Central memory CD8-positive, alpha-beta T cell (primary cell): Measurements from ENCODE around the gene TMEM219.
"Not testable (repeated sequence)": the region's sequence is repeated elsewhere in the genome, so short reads cannot be mapped to it uniquely, and the experiment has no call there.

ENCODE experiments used
- ATAC-seq: fragments of 150-1000 bp; cut with Tn5 transposase; replicated peaks from 2 replicates; pipeline ENCODE4 v1.10.0; 2022; ENCODE audit warnings: mild to moderate bottlenecking, moderate FRiP score, moderate number of reproducible peaks; ENCODE audit not compliant: poor library complexity, severe bottlenecking; ENCODE audit errors: extremely low read depth
- DNase-seq, 2 donors: peaks; one replicate each; pipeline ENCODE4 v3.0.0; 2021; ENCODE audit warnings: low spot score in 2 of 2
- H3K27ac Mint-ChIP-seq: one replicate; pipeline ENCODE4 v1.8.0; 2022; ENCODE audit warnings: low read depth, mild to moderate bottlenecking, moderate library complexity, mixed read lengths
- H3K27me3 Mint-ChIP-seq: one replicate; pipeline ENCODE4 v1.8.0; 2022; ENCODE audit warnings: mixed read lengths
- H3K36me3 Mint-ChIP-seq: one replicate; pipeline ENCODE4 v1.8.0; 2022; ENCODE audit warnings: mild to moderate bottlenecking, moderate library complexity, mixed read lengths; ENCODE audit not compliant: insufficient read depth
- H3K4me1 Mint-ChIP-seq: one replicate; pipeline ENCODE4 v1.8.0; 2022; ENCODE audit warnings: mixed read lengths
- H3K4me3 Mint-ChIP-seq: one replicate; pipeline ENCODE4 v1.8.0; 2022; ENCODE audit warnings: mild to moderate bottlenecking, moderate library complexity, mixed read lengths
- H3K9me3 Mint-ChIP-seq: one replicate; pipeline ENCODE4 v1.8.0; 2022; ENCODE audit warnings: mixed read lengths

The TMEM219 gene

DNA sequence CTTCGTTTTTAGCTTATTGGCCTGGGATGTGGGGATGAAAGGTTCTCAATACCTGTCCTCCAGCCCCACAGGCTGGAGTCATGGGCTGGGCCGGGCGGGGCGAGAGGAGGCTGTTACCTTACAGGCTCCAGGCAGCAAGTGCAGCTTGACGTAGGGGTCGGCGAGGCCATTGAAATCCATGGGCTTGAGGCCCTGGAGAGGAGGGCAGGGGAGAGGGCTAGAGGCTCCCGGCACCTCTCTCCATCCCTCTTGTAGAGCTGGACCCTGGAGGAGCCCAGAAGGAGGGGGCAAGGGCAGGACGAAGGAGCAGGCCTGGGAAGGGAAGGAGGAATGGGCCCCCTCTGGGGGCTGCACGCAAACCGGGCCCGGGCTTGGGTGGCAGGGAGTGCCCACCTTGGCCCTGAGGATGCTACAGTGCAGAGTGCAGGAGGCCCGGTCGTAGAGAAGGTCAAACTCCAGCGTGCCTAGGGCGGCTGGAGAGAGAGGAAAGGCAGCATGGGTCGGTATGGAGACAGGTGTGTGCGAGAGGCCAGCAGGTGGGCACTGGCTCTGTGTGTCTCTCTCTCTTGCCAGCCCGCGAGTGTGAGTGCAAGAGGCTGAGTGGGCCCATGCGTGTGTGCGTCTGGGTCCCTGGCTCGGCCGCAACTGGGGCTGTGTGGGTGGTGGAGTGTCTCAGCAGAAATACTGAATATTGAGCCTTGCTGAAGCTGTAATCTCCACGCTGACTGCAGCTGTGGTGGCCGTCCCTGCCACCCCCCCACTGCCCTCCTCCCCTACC, 47.4 kb downstream of the TMEM219 start:
- H3K9me3 Mint-ChIP-seq: no peaks in the 10 kb centered on the region
- no peak overlapping the region for H3K27ac Mint-ChIP-seq
- H3K27me3 Mint-ChIP-seq: peaks cover 42% of the 10 kb centered on the region
- H3K4me3 Mint-ChIP-seq: peak overlapping the region; percentile 25
- peaks cover 4% of the 10 kb centered on the region for H3K36me3 Mint-ChIP-seq
- DNase-seq (no peak), ATAC-seq (no peak)
- H3K4me1 Mint-ChIP-seq: peaks cover 14% of the 10 kb centered on the region

DNA sequence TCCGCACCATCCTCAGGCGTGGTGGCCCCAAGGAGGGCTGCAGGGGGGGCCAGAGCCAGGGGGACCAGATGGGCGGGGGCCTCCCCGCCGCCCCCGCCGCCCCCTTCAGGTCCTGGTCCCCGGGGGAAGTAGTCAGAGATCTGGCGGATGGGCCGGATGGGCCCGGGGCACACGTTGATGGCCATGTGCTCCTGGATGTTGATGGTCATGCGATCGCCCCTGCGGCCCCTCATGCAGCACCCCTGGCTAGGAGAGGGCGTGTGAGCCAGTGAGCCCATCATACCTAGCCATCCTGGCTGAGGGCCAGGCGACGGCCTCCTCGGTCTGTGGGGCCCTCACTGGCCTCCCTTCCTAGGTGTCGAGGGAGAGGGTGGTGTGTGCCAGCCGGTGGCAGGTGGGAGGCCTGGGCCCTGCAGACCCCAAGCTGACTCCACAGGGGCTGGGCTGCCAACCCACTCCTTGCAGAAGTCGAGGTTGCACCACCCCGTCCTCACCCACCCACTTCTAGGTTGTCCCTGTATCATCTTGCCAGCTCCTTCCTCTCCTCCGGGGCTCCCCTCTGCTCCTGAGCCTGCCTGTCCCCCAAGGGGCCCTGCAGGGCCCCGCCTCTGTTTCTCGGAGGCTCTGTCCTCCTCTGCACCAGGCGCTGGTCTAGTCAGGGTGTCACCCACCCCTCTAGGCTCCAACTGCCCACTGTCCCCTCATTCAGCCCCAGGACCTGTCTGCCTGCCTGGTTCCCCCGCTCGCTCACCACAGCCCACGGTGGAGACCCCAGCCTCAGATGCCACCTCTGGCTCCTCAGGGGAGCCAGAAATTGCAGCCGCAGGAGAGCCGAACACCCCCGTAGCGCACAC, 48.3 kb downstream of the TMEM219 start:
- ATAC-seq (no peak), DNase-seq (no peak)
- H3K27me3 Mint-ChIP-seq: peaks cover 42% of the 10 kb centered on the region
- H3K27ac Mint-ChIP-seq: no peak overlapping the region
- H3K4me1 Mint-ChIP-seq: peaks cover 14% of the 10 kb centered on the region
- peaks cover 4% of the 10 kb centered on the region for H3K36me3 Mint-ChIP-seq
- no peaks in the 10 kb centered on the region for H3K9me3 Mint-ChIP-seq
- peak overlapping the region; percentile 54 for H3K4me3 Mint-ChIP-seq

DNA sequence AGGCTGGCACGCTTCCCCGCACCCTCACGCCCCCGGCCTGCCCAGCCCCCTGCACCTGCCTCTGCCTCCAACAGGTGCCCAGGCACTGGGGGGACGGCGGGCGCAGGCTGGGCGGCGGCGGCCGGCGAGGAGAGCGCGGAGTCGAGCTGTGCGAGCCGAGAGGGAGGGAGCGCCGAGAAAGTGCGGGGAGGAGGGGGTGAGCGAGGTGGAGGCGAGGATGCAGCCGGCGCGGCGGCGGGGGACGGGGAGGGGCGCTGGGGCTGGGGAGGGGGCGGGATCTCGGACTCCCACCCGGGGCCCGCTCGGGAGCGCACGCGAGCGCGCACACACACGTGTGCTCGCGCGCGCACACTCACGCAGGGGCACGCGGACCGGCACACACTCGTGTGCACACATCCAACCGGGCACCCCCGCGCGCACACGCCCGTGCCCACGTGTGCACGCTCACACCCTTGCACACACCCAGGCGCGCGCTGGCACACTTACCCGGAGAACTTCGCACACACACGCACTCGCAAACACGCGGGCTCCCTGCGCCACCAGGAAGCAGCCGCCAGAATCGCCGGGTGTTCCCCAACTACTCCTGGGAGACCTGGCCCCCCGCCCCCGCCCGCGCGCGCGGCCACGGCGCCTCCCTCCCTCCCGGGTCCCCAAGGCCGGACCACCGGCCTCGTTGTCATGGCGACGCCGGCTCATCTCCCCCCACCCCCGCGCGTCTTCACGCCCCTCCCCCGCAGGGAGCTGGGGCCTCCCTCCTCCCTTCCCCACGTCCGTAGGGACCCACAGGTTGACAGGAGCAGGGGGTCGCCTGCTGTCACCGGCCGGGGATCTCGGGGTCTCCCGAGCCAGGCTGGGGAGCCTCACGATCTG, 49.2 kb downstream of the TMEM219 start, which contains the start of gene DOC2A:
TSS of gene DOC2A (minus strand) at position 184 of the 870 bp plus-strand sequence. CDS start 805 bp downstream, outside the sequence.
- Mint-ChIP-seq H3K36me3 (peaks cover 4% of the 10 kb centered on the region), H3K27me3 (peaks cover 42% of the 10 kb centered on the region), H3K9me3 (no peaks in the 10 kb centered on the region), H3K4me3 (peak within 1 kb of the TSS; percentile 78), H3K4me1 (peaks cover 14% of the 10 kb centered on the region), H3K27ac (peak within 1 kb of the TSS; percentile 75)
- ATAC-seq (peak; percentile 68), DNase-seq (no peak)

- Mint-ChIP-seq H3K36me3 (peaks cover 4% of the 10 kb centered on the region), H3K27ac (peak overlapping the region; percentile 75), H3K27me3 (peaks cover 42% of the 10 kb centered on the region), H3K4me1 (peaks cover 14% of the 10 kb centered on the region), H3K9me3 (no peaks in the 10 kb centered on the region), H3K4me3 (peak overlapping the region; percentile 78)
- DNase-seq (no peak), ATAC-seq (no peak)
Observed at GRCh38 chr16:30011714-30012504, 50.0 kb downstream of the TMEM219 start.

DNA sequence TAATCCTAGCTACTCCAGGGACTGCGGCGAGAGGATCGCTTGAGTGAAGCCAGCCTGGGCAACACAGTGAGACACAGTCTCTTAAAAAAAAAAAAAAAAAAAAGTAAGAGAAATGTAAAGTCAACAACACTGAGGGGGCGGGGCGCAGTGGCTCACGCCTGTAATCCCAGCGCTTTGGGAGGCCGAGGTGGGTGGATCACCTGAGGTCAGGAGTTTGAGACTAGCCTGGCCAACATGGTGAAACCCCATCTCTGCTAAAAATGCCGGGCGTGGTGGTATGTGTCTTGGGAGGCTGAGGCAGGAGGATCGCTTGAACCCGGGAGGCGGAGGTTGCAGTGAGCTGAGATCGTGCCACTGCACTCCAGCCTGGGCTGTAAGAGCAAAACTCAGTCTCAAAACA, 50.7 kb downstream of the TMEM219 start:
- H3K27ac Mint-ChIP-seq, DNase-seq, ATAC-seq, H3K4me3 Mint-ChIP-seq, H3K9me3 Mint-ChIP-seq, H3K36me3 Mint-ChIP-seq: not testable (repeated sequence)
- H3K4me1 Mint-ChIP-seq: peaks cover 14% of the 10 kb centered on the region
- H3K27me3 Mint-ChIP-seq: peaks cover 42% of the 10 kb centered on the region

DNA sequence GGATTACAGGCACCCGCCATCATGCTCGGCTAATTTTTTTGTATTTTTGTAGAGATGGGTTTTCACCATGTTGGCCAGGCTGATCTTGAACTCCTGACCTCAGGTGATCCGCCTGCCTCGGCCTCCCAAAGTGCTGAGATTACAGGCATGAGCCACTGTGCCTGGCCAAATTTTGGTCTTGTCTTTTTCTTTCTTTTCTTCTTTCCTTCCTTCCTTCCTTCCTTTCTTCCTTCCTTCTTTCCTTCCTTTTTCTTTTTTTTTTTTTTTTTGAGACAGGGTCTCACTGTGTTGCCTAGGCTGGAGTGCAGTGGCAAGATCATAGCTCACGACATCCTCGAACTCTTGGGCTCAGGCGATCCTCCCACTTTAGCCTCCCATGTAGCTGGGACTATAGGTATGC, 53.6 kb downstream of the TMEM219 start:
- H3K27ac Mint-ChIP-seq: not testable (repeated sequence)

DNA sequence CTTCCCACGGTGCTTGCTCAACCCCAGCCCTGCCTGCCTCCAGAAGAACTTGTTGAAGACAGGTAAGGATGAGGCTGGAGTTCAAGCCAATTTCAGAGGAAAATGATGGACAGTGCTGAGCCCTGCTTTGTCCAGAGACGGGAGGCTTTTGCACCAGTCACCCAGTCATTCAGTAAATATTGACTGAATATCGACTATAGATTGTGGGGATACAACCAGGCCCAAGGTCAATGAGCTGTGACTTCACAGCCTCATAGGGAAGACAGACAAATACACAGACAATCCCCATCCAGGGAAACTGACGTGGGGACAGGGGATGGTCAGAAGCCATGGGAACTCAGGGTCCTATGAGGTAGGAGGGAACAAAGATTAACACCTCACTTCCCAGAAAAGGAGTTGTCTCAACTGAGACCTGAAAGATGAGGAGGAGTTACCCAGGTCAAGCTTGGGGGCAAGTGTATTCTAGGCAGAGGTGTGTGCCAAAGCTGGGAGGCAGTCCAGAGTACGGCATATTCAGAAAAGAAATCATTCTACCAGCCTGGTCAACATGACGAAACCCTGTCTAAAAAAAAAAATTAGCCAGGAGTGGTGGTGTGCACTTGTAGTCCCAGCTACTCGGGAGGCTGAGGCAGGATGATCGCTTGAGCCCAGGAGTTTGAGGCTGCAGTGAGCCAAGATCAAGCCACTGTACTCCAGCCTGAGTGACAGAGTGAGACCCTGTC, 54.8 kb downstream of the TMEM219 start:
- peaks cover 7% of the 10 kb centered on the region for H3K27me3 Mint-ChIP-seq
- DNase-seq (no peak), ATAC-seq (no peak)
- peaks cover 19% of the 10 kb centered on the region for H3K4me1 Mint-ChIP-seq
- H3K36me3 Mint-ChIP-seq: peaks cover 1% of the 10 kb centered on the region
- no peak overlapping the region for H3K27ac Mint-ChIP-seq
- H3K4me3 Mint-ChIP-seq: no peak overlapping the region
- no peaks in the 10 kb centered on the region for H3K9me3 Mint-ChIP-seq

More for the DNA sequence above, 53.6 kb downstream of the TMEM219 start:
- ATAC-seq, DNase-seq, H3K4me3 Mint-ChIP-seq, H3K36me3 Mint-ChIP-seq, H3K4me1 Mint-ChIP-seq, H3K9me3 Mint-ChIP-seq: not testable (repeated sequence)
- peaks cover 15% of the 10 kb centered on the region for H3K27me3 Mint-ChIP-seq

- Mint-ChIP-seq H3K36me3 (peaks cover 1% of the 10 kb centered on the region), H3K27me3 (peaks cover 2% of the 10 kb centered on the region), H3K9me3 (no peaks in the 10 kb centered on the region), H3K4me3 (no peak overlapping the region), H3K27ac (no peak overlapping the region), H3K4me1 (peaks cover 15% of the 10 kb centered on the region)
- DNase-seq (no peak), ATAC-seq (no peak)
Observed at GRCh38 chr16:30017277-30017656, 55.4 kb downstream of the TMEM219 start.

- not testable (repeated sequence) for H3K9me3 Mint-ChIP-seq, H3K27ac Mint-ChIP-seq, H3K27me3 Mint-ChIP-seq, DNase-seq, H3K36me3 Mint-ChIP-seq, ATAC-seq, H3K4me3 Mint-ChIP-seq
- peaks cover 15% of the 10 kb centered on the region for H3K4me1 Mint-ChIP-seq
Observed at GRCh38 chr16:30017937-30018336, 56.1 kb downstream of the TMEM219 start.

GRCh38 chr16:30018731-30019158, 56.9 kb downstream of the TMEM219 start:
- Mint-ChIP-seq H3K27me3 (peaks cover 7% of the 10 kb centered on the region), H3K4me3 (no peak overlapping the region), H3K36me3 (peaks cover 1% of the 10 kb centered on the region), H3K27ac (no peak overlapping the region), H3K9me3 (no peaks in the 10 kb centered on the region), H3K4me1 (peaks cover 15% of the 10 kb centered on the region)
- ATAC-seq (no peak), DNase-seq (no peak)
